OCI-M1 (cell line): ENCODE results near the gene UEVLD.
"Not testable (repeated sequence)": the region's sequence is repeated elsewhere in the genome, so short reads cannot be mapped to it uniquely, and the experiment has no call there.

ENCODE experiments used
- DNase-seq: peaks from one replicate; lab custom pipeline; 2025; lab: John Stamatoyannopoulos, UW

Gene UEVLD

DNA sequence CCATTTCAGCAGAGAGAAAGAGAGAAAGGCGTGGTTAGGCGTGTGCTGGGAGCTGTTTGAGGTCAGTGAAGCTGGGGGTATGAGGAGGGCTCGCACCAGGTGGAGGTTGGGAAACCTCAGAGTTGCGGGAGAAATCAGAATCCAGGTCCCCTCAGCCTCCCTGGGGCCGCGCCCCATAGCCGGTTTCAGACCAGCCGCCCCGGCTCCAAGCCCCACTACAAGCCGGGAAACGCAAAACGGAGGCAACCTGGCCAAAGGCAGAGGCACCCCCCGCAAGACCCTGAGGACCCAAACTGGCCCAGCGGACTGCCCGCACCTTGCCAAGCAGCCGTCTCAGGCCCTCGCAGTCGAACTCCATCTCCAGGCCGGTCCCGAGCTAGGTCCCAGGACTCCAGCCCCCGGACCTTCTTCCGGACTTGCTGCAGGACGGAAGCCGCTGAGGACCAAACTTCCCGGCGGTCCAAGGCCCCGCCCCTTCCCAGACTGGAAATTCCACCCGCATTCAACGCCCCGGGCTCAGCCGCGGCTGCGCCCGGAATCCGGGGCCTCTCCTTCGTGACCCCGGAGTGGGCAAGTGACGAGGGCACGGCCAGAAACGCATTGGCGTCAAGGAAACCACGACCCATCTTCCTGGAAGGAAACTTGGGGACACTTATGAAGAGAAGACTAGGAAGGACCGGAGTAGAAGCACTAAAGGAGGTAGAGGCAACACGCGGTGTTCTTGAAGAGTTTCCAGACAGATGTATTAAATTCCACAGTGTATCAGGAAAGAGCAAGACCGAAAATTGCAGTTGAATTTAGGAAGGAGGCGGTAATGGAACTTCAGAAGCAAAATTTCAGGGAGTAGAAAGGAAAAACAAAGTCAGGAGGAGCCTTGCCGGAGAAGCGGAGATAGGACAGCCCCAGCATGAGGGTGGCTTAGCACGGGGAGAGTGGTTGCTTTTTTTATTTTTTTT, at the start of gene UEVLD:
Gene UEVLD (minus strand): TSS at position 438 of the 956 bp plus-strand sequence. CDS start 80 bp downstream, at position 358.
- DNase-seq, result peak; percentile 85

DNA sequence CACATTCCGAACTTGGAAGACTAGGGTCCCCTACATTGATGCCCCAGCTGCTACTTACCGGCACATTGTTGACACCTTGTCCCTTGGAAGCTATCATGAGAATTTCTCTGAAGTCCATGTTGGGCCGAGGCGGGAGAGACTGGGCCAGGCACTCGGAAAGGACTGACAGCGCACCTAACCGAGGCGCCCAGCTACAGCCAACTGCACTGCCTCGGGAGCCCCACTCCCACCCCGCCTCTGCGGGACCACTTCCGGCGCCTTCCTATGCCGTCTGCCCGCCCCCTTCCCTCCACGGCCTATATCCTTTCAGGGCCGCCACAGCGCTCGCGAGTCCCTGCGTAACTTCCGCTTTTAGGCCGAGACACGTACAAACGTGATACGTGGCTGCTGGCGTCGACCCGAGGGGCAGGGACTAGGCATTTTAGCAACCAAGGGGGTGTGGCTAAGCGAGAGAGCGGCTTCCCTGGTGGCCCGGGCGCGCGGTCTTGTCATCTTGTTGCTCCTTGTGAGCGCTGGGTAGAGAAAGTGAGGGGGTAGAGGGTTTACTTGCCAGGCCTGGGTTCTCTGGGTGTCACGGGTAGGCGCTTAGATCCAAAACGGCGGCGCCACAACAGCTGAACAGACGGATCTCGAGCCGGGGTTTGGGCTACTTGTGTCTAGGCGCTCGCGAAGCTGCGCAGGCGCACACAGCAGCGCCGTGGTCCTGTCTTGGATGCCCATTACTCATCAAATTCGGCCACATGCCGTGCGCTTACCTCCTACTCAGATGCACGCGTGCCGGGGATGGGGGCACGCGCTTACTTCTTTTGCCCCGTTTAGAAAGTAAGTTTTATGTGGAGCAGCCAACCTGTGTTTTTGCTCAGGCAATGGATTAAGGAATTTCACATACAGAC, 45.9 kb upstream of the UEVLD start, which contains the start of gene SPTY2D1:
Gene SPTY2D1 (minus strand): TSS at position 203 of the 893 bp plus-strand sequence. CDS start 85 bp downstream, at position 118.
- DNase-seq, result peak; percentile 99

DNA sequence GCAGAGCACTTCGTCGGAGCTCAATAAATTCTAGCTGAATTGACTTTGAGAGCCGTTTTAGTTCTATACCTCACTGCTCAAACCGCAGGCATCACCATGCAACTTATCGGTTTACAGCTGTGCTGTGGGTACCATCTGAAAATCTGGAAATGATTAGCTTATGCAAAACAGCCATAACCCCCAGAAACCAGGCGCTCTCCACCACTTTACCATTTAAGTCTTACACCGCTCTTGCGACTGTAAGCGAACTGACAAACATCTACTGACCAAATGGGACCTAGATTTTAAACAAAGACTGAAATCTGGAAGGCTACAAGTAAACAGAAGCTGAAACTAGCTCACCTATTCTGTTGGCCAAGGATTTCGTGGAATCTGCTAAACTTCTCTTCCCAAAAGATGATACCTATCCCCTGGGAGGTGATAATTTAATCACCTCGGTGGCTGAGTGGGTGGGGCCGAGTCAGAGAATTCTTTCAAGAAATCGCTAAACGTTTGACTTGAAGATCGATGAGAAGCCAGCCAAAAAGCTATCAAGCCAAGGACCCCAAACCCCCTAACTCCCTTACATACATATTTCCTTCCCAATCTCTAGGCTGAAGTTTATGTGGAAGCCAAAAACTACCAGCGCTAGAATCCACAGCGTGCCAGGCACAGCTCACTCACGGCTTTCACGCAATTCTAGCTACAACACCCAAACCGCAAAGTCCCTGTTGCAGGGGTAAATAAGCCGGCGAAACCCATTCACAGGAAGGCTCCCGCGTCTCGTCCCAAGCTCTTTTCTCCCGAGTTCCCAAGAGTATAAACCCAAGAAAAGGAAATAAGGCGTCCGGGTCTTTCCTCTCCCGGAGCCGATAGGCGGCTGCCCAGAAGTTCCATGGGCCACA, 45.0 kb upstream of the UEVLD start:
- DNase-seq, result peak; percentile 67

DNA sequence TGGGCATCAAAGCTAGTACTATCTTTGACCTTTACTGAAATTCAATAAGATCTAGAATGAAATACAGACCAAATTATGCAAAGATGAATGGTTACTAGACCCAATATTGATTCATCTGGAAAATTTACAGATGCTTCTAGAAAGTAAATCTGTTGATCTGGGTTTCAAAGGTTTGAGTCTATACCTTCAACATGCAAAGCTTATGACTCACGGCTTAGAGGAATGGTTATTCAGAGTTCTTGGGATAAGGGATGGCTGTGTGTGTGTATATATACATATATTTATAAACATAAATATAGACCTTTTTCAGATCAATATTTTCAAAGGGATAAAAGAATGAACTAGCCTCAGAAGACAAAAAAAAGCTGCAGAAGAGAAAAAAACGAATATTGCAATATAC, 44.3 kb upstream of the UEVLD start:
- DNase-seq, result no peak

GRCh38 chr11:18624161-18624560, 35.6 kb upstream of the UEVLD start:
- no peak for DNase-seq

DNA sequence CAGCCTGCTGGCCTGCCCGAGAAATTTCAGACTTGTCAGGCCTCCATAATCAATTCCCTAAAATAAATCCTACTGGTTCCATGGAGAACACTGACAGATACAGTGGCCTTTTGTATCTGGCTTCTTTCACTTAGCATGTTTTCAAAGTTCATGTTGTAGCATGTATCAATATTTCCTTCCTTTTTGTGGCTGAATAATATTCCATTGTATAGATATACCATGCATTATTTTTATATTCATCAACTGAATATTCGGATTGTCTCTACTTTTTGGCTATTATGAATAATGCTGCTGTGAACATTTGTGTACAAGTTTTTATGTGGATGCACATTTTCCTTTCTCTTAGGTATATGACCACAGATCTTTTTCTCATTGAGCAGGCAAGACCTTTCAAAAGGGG, 35.2 kb upstream of the UEVLD start:
- DNase-seq, result no peak

GRCh38 chr11:18618342-18619025, 29.9 kb upstream of the UEVLD start:
- peak; percentile 16 for DNase-seq

- DNase-seq, result peak; percentile 76
Observed at GRCh38 chr11:18617688-18618341, 29.3 kb upstream of the UEVLD start.

GRCh38 chr11:18615628-18616392, 27.3 kb upstream of the UEVLD start:
- DNase-seq, result peak; percentile 96

GRCh38 chr11:18614667-18615066, 26.1 kb upstream of the UEVLD start:
- DNase-seq, result no peak

DNA sequence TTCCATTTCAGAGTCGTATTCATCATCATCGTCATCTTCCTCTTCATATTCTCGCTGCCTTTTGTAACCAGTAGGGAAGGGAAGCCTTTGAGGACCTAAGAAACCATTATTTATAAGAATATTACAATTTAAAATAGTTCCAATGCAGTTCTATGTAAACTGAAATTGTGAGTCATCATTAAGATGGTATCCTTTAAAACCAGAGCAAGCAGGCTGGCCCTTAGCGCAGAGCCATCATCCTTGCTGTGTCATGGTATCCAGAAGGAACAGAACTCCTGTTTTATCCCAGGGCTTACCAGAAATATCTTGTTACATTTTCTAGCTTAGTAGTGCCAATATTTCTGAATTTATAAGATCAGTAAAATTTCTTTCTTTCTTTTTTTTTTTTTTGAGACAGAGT, 23.9 kb upstream of the UEVLD start:
- no peak for DNase-seq

GRCh38 chr11:18611196-18611595, 22.7 kb upstream of the UEVLD start:
- no peak for DNase-seq

- DNase-seq, result peak; percentile 57
Observed at GRCh38 chr11:18608376-18608775, 19.8 kb upstream of the UEVLD start.

DNA sequence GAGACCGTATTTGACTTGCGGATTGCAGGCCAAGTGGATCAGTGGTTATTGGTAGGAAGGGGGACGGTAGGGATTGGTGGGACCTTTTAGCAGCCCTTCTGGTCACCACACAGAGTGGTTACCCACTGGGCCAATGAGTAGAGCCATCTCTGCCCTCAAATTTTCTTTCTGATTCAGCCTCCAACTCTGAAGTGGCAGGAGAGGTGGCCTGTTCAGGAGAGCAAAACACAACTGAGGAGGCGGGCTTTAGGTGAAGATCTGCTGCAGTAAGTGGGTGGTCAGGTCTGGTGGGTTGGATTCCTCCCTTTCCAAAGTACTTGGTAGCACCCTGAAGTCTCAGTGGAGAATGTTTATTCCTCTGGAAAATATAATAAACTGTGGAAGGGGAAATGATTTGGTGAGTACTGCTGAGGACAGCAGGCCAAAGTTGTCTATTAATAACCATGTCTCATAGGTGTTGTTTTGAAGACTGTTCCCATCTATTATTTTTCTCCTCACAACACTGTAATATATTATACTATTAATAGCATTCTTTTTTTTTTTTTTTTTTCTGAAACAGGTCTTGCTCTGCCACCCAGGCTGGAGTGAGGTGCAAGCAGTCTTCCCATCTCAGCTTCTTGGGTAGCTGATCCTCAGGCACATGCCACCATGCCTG, 12.5 kb upstream of the UEVLD start:
- no peak for DNase-seq

GRCh38 chr11:18599739-18600230, 11.3 kb upstream of the UEVLD start, which contains the start of gene MISFA:
MISFA (plus strand) TSS chr11:18599789; CDS start chr11:18599929, 140 bp downstream.
- DNase-seq, result no peak

DNA sequence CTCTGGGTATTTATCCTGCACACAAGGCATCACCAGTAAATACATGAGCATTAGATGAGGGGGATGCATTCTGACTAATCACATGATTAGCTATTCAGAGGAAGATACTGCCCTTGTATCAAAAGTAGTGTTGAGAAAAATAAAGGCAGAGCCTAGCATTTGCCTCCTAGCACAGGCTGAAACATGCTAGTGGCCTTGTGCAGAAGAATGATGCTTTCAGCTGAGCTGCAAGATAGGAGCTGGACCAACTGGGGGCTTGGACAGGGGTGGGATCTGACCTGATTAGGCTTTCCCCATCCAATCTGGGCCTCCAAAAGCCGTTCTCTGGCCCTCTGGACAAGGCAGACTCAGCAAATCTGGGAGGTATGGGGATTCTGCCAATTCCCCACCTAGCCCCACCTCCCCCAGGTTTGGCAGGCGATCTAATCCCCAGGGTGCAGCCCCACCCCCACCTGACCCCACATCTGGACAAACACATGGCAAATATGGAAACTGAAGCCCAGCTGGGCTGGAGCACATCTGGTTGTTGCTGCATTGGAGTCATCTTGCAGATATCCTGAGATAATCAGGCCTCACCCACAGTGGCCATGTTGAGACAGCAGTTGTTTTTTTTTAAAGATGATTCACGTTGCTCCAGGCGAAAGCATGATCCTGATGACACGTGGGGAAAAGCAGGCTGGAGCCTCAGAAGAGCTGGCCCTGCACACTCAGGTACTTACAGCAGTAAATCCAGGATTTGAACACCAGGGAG, 6.6 kb upstream of the UEVLD start:
- no peak for DNase-seq

DNA sequence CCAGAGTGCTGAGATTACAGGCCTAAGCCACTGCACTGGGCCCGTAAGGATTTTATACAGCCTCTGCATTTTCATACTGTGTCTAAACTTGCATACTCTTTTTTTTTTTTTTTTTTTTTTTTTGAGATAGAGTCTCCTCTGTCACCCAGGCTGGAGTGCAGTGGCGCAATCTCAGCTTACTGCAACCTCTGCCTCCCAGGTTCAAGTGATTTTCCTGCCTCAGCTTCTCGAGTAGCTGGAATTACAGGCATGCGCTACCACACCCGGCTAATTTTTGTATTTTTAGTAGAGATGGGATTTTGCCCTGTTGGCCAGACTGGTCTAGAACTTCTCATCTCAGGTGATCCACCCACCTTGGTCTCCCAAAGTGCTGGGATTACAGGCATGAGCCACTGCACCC, 5.6 kb upstream of the UEVLD start:
- DNase-seq, result not testable (repeated sequence)

GRCh38 chr11:18590571-18590970, 2.0 kb upstream of the UEVLD start:
- no peak for DNase-seq
